ENCODE measurements around the gene HECTD2. TPM values are rescaled to one million over a fixed set of nuclear protein-coding genes. Genes with fewer than 3 reads are reported as not detected.

The HECTD2 gene
- total and polyA plus RNA-seq, 9 of the 15 experiments (the other 6 are each of a cell fraction or from before 2014, with no cell fraction given) = 1.3 to 5.9 (median 3.9) TPM

DNA sequence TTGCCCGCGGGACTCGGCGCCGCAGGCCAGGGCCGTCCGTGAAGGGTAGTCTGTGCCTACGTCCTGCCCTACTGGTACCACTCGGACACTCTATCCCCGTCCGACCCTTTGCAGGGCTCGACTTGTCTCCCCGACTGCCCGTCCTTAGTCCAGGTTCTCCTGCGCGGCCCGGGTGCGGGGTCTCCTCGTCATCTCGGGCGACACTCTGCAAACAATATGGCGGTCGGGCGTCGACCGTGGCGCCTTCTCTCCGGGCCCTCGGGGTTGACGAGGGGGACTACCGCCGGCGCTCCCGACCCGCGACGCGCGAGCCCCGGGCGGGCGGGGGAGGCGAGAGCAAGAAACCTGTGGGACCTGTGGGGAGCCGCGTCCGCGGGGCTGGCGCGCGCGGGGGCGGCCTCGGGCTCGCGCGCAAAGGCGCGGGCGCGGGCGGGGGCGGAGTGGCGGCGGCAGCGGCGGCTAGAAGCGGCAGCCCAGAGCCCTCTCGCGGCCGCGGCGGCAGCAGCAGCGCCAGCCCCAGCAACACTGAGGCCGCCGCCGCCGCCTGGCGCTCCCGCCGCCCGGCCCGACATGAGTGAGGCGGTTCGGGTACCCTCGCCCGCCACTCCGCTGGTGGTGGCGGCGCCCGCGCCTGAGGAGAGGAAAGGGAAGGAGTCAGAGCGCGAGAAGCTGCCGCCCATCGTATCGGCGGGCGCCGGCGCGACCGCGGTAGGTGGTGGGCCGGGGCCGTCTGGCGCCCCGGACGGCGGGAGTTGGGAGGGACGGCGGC lies at the start of gene HECTD2 (continued):
- TF ChIP-seq, protein P1, sequence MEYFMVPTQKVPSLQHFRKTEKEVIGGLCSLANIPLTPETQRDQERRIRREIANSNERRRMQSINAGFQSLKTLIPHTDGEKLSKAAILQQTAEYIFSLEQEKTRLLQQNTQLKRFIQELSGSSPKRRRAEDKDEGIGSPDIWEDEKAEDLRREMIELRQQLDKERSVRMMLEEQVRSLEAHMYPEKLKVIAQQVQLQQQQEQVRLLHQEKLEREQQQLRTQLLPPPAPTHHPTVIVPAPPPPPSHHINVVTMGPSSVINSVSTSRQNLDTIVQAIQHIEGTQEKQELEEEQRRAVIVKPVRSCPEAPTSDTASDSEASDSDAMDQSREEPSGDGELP (CRISPR knock-in tag; IDR thresholded peaks at IDR 0.05; ENCODE audit: borderline replicate concordance) = peak; percentile 47; the same call in 1 of the 2 replicates
- TF ChIP-seq ZNF561 (CRISPR knock-in tag; conservative IDR thresholded peaks at IDR 0.05) (no peak), NCOA6 (IDR thresholded peaks at IDR 0.05) (peak; percentile 98), BRD4 (IDR thresholded peaks at IDR 0.05) (peak; percentile 48; the same call in 1 of the 2 replicates), TBP (optimal IDR thresholded peaks at IDR 0.05; ENCODE audit: low read depth, low read length) (peak; percentile 72), ZNF408 (CRISPR knock-in tag; IDR thresholded peaks at IDR 0.05; ENCODE audit: low read depth) (no peak), HCFC1 (IDR thresholded peaks at IDR 0.05; ENCODE audit: low read depth, low read length) (peak; percentile 59), SIN3A (IDR thresholded peaks at IDR 0.05; ENCODE audit: borderline replicate concordance in 2 of 2, control insufficient read depth in 1 of 2, low read depth in 2 of 2, low read length in 2 of 2) (peak in 1 of 2 experiments; percentile 27; a peak in 1 of 4 replicates), RB1 (IDR thresholded peaks at IDR 0.05; ENCODE audit: low read depth) (peak; percentile 72; the same call in 1 of the 2 replicates), NRF1 (conservative IDR thresholded peaks at IDR 0.05 in 1 of 2, IDR thresholded peaks at IDR 0.05 in 1 of 2) (peak; percentile 50 to 67; a peak in 3 of 4 replicates), KAT8 (IDR thresholded peaks at IDR 0.05; ENCODE audit: low read depth) (no peak), NONO (IDR thresholded peaks at IDR 0.05; ENCODE audit: low read depth in 2 of 2, low read length in 1 of 2) (peak; percentile 24 to 36; a peak in 1 of 4 replicates), RBBP5 (IDR thresholded peaks at IDR 0.05; ENCODE audit: borderline replicate concordance, insufficient read depth, low read length, poor library complexity, severe bottlenecking) (peak; percentile 97), TAF7 (tag; IDR thresholded peaks at IDR 0.05) (peak; percentile 34; the same call in 1 of the 2 replicates), PML (IDR thresholded peaks at IDR 0.05; ENCODE audit: low read length) (0 out of 2 replicates have a peak, but pooled peaks have one; percentile 35)
- TF ChIP-seq, protein P2, sequence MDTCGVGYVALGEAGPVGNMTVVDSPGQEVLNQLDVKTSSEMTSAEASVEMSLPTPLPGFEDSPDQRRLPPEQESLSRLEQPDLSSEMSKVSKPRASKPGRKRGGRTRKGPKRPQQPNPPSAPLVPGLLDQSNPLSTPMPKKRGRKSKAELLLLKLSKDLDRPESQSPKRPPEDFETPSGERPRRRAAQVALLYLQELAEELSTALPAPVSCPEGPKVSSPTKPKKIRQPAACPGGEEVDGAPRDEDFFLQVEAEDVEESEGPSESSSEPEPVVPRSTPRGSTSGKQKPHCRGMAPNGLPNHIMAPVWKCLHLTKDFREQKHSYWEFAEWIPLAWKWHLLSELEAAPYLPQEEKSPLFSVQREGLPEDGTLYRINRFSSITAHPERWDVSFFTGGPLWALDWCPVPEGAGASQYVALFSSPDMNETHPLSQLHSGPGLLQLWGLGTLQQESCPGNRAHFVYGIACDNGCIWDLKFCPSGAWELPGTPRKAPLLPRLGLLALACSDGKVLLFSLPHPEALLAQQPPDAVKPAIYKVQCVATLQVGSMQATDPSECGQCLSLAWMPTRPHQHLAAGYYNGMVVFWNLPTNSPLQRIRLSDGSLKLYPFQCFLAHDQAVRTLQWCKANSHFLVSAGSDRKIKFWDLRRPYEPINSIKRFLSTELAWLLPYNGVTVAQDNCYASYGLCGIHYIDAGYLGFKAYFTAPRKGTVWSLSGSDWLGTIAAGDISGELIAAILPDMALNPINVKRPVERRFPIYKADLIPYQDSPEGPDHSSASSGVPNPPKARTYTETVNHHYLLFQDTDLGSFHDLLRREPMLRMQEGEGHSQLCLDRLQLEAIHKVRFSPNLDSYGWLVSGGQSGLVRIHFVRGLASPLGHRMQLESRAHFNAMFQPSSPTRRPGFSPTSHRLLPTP (IDR thresholded peaks at IDR 0.05; ENCODE audit: borderline replicate concordance, extremely low read depth, insufficient read length) = no peak
- TF ChIP-seq, protein P3, sequence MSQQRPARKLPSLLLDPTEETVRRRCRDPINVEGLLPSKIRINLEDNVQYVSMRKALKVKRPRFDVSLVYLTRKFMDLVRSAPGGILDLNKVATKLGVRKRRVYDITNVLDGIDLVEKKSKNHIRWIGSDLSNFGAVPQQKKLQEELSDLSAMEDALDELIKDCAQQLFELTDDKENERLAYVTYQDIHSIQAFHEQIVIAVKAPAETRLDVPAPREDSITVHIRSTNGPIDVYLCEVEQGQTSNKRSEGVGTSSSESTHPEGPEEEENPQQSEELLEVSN (IDR thresholded peaks at IDR 0.05; ENCODE audit: borderline replicate concordance in 1 of 2, extremely low read depth in 1 of 2, insufficient read depth in 1 of 2, insufficient read length in 1 of 2, low read depth in 1 of 2, low read length in 1 of 2, poor library complexity in 1 of 2, severe bottlenecking in 1 of 2) = peak in 1 of 2 experiments; percentile 42
- TF ChIP-seq, protein P4, sequence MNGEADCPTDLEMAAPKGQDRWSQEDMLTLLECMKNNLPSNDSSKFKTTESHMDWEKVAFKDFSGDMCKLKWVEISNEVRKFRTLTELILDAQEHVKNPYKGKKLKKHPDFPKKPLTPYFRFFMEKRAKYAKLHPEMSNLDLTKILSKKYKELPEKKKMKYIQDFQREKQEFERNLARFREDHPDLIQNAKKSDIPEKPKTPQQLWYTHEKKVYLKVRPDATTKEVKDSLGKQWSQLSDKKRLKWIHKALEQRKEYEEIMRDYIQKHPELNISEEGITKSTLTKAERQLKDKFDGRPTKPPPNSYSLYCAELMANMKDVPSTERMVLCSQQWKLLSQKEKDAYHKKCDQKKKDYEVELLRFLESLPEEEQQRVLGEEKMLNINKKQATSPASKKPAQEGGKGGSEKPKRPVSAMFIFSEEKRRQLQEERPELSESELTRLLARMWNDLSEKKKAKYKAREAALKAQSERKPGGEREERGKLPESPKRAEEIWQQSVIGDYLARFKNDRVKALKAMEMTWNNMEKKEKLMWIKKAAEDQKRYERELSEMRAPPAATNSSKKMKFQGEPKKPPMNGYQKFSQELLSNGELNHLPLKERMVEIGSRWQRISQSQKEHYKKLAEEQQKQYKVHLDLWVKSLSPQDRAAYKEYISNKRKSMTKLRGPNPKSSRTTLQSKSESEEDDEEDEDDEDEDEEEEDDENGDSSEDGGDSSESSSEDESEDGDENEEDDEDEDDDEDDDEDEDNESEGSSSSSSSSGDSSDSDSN (IDR thresholded peaks at IDR 0.05; ENCODE audit: borderline replicate concordance in 1 of 2, low read depth in 2 of 2, low read length in 2 of 2) = peak; percentile 25 to 68; a peak in 1 of 4 replicates

Data from K562 (cell line).